Embryonic facial prominence (tissue), 1 donor: ENCODE data around the gene STUB1.

Experiments used
- DNase-seq: peaks from one replicate; pipeline ENCODE4 v3.0.0-alpha.2; 2016; ENCODE audit errors: extremely low spot score

The STUB1 gene

DNA sequence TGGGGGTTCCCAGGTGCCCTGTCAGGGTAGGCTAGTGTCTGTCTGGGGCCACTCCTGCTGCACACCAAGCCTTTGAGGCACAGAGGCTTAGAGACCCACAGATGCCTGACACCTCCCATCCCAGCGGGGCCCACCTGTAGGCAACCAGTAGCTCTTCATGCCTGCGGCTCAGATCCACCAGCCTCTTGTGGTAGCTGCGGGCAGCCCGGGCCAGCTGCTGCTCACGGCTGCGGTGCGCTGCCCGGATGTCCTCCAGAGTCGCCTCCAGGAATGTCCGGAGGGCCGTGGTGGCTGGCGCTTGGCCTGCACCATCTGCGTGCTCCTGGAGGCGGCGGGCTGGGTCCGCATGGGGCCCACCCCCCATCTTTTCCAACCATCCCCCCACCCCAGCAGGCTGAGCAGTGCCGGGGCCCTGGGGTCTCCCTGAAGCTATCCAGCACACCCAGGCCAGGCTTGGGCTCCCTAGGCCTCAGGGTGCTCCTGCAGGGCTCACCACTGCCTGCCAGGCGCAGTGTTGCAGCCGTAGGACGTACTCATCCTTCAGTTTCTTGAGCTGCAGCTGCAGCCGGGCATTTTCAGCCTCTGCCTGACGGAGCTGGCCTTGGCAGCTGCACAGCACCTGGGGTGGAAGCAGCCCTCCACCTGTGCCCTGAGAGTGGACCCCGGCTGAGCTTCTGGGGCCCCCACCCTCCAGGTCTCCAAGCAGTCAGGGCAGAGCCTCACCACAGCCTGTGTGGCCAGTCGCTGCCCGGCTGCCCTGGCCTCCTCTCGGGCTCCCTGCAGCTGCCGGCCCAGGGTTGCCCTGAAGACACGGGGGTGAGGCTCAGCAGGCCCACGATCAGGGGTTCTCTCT, 44.2 kb downstream of the STUB1 start:
- DNase-seq: no peak

DNA sequence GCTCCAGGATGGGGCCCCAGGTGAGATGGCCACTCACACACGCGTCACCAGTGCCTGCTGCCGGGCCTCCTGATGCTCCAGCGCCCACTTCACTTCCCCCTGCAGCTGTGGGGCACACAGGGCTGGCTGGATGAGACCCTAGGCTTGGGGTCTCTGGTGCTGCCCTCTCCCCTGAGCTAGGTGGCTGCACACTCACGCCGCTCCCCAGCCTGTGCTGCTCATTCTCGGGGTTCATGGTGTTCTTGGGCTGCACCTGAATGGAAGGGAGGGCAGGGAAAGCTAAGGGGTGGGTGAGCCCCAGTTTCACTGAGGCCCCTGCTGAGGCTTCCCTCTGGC, 44.8 kb downstream of the STUB1 start:
- DNase-seq: no peak

- DNase-seq: no peak
Measured at GRCh38 chr16:725463-726187, 45.4 kb downstream of the STUB1 start.

GRCh38 chr16:726188-726437, 45.9 kb downstream of the STUB1 start:
- DNase-seq: no peak

- DNase-seq: no peak
Measured at GRCh38 chr16:726438-727290, 46.5 kb downstream of the STUB1 start, which contains the start of the genes CCDC78 and HAGHL. Gene CCDC78 (minus strand): TSS chr16:726443. CDS start chr16:726367, 76 bp downstream. Gene HAGHL (plus strand): TSS chr16:727106. CDS start chr16:727510, 404 bp downstream.

- DNase-seq: no peak
Measured at GRCh38 chr16:727291-727977, 47.2 kb downstream of the STUB1 start.

DNA sequence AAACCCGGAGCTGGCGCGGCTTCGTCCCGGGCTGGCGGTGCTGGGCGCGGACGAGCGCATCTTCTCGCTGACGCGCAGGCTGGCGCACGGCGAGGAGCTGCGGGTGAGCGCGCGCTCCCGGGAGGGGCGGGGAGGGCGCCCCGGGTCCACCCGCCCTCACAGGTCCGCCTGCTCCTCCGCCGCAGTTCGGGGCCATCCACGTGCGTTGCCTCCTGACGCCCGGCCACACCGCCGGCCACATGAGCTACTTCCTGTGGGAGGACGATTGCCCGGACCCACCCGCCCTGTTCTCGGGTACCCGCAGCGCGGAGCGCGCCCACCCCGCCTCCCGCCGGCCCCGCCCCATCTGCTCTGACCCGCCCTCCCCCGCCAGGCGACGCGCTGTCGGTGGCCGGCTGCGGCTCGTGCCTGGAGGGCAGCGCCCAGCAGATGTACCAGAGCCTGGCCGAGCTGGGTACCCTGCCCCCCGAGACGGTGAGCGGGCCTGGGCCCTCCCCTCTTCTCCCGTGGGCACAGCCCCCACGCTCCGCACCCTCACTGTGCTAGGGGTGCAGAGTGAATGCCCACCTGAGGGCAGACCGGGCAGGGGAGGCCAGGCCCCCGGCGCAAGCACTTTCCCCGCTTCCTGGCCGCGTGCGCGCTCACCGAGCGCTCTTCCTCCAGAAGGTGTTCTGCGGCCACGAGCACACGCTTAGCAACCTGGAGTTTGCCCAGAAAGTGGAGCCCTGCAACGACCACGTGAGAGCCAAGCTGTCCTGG, 48.1 kb downstream of the STUB1 start:
- no peak for DNase-seq

GRCh38 chr16:728890-729744, 48.9 kb downstream of the STUB1 start:
- no peak for DNase-seq

GRCh38 chr16:729768-730665, 49.8 kb downstream of the STUB1 start:
- no peak for DNase-seq

GRCh38 chr16:730666-731509, 50.7 kb downstream of the STUB1 start:
- DNase-seq: no peak

DNA sequence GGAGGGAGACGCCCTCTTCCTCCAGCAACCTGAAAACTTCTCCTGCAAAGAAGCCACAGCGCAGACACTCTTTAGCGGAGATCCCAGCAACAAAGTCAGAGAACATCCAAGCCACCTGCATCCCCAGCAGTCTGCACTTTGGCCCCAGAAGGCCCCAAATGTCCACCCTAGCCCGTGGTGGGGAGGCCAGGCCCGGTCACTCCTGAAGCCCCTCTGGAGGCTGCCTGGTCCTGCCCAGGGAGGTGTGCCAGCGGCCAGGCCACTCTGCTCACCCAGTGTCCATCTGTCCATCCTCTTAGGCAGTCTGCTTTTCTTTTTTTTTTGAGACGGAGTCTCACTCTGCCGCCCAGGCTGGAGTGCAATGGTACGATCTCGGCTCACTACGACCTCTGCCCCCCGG, 52.1 kb downstream of the STUB1 start:
- DNase-seq: no peak
